ENCODE measurements around the gene NCOA7.
"Not testable (repeated sequence)": the region's sequence is repeated elsewhere in the genome, so short reads cannot be mapped to it uniquely, and the experiment has no call there.

The NCOA7 gene

GRCh38 chr6:125972478-125972877 lies 181.7 kb downstream of the NCOA7 start:
- not testable (repeated sequence) for DNase-seq (ENCODE audit: low read depth, low spot score)

GRCh38 chr6:125974214-125974866 lies 183.6 kb downstream of the NCOA7 start:
- DNase-seq (ENCODE audit: low read depth, low spot score) = no peak

GRCh38 chr6:125979101-125979500 lies 188.3 kb downstream of the NCOA7 start:
- no peak for DNase-seq (ENCODE audit: low read depth, low spot score)
